ENCODE results near the gene OPRL1. TPM values are rescaled to one million over a fixed set of nuclear protein-coding genes. Genes with fewer than 3 reads are reported as not detected.

Gene OPRL1
- total and polyA plus RNA-seq, 2 donors (not counting 1 experiment from before 2014, with no cell fraction given) = 3.5 to 6.2 TPM

DNA sequence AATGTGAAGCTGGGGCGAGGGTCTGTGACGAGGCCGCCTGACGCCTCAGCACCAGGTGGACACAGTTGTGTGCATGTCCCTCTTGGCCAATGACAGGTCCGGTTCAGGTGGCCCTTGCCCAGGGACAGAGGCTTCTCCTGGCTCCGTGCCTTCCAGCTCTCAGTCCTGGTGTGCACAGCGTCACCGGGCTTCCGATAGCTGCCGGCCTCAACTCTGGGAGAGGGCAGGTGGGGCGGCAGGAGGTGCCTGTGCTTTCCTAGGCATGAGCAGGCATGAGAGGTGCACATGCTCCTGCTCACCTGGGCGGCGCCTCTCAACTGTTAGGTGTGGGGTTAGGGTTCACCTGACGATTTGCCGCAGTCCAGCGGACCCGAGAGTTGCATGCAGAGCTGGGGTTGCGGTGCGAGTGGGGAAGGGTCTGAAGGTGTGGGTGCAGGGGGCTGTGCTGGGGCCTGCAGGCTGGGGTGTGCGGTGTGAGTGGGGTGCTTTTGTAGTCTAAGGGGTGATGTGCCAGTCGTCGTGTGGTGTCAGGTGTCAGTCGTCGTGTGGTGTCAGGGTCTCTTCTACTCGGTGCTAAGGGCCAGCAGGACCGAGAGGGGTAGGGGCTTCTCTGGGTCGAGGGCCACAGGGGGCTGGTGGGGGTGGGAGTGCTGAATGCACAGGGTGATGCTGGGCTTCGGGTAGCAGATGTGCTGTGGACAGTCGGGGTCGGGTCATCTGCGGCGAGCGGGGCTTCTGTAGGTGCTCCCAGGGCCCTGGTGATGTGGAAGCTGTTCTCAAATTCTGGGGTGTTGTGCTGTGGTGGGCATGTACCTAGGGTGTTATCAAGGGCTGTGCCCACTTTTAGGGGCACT lies 26.7 kb upstream of the OPRL1 start:
- H3K27ac ChIP-seq (ENCODE audit: low read length in 2 of 2) = no peak overlapping the region
- H3K36me3 ChIP-seq (replicated peaks in 1 of 2; ENCODE audit: control extremely low read depth in 1 of 2, control insufficient read depth in 1 of 2, extremely low read depth in 1 of 2, insufficient read depth in 2 of 2, low read length in 1 of 2) = no peaks in the 10 kb centered on the region
- H3K4me2 ChIP-seq (replicated peaks; ENCODE audit: low read depth, low read length, poor library complexity, severe bottlenecking) = no peak overlapping the region
- CTCF ChIA-PET = interaction anchor here (0.6 to 2.3 kb wide), 6 partner anchors 12 to 72 kb away, joined by 3 to 10 read pairs (median 6); no protein-coding TSS in a partner anchor
- peaks cover 0 to 68% (median 27%) of the 10 kb centered on the region in 4 experiments for H3K27me3 ChIP-seq (replicated peaks in 1 of 4; ENCODE audit: control extremely low read depth in 1 of 4, control insufficient read depth in 3 of 4, insufficient read depth in 4 of 4, low read length in 3 of 4)
- no peak overlapping the region for H3K9ac ChIP-seq (ENCODE audit: low read length)
- no peak for ATAC-seq (ENCODE audit: low read depth)
- POLR2A ChIA-PET = interaction anchor here (0.6 kb wide), 1 partner anchor 7 kb away, joined by 3 read pairs; no protein-coding TSS in a partner anchor
- Mint-ChIP-seq H3K9me3 (ENCODE audit: insufficient read depth) (no peaks in the 10 kb centered on the region), H3K27me3 (peaks cover 27% of the 10 kb centered on the region), H3K27ac (no peak overlapping the region), H3K4me1 (peaks cover 15% of the 10 kb centered on the region), H3K4me3 (no peak overlapping the region)
- intact Hi-C loops (cut with micrococcal nuclease) = no loop called here
- no peaks in the 10 kb centered on the region for H4K20me1 ChIP-seq (ENCODE audit: control insufficient read depth, insufficient read depth, low read length, poor library complexity, severe bottlenecking)
- H3K9me3 ChIP-seq (ENCODE audit: control extremely low read depth in 1 of 3, control insufficient read depth in 2 of 3, insufficient read depth in 1 of 3, low read length in 2 of 3) = peaks cover 0 to 18% (median 0%) of the 10 kb centered on the region in 3 donors
- WGBS (ENCODE audit: insufficient coverage) = 87% methylated on average over 32 of the region's 33 CpGs
- H2AFZ ChIP-seq (ENCODE audit: insufficient read depth, low read depth, low read length, poor library complexity, severe bottlenecking) = no peak overlapping the region
- TF ChIP-seq CTCF (IDR thresholded peaks at IDR 0.05) (no peak), EZH2 (IDR thresholded peaks at IDR 0.05; ENCODE audit: borderline replicate concordance, insufficient read depth, low read depth, low read length, poor library complexity, severe bottlenecking) (no peak)
- no peak overlapping the region for H3K4me3 ChIP-seq (ENCODE audit: control extremely low read depth in 1 of 5, extremely low read depth in 1 of 5, insufficient read depth in 1 of 5, low read depth in 2 of 5, low read length in 4 of 5)
- no peak for DNase-seq
- no peaks in the 10 kb centered on the region for H3K79me2 ChIP-seq (ENCODE audit: control insufficient read depth, insufficient read depth, low read length)
- peaks cover 19 to 23% of the 10 kb centered on the region in 2 donors for H3K4me1 ChIP-seq (ENCODE audit: control insufficient read depth in 2 of 2, insufficient read depth in 2 of 2, low read length in 2 of 2)

Data from B cell (primary cell).